ENCODE data around the gene IFNA4.

GRCh38 chr9:21205204-21205603 lies 17.8 kb upstream of the IFNA4 start:
- TF ChIP-seq CTCF (IDR thresholded peaks at IDR 0.05) (no peak), POLR2A (IDR thresholded peaks at IDR 0.05) (no peak)

Data from body of pancreas (tissue), 4 donors.